H7 (cell line): ENCODE results near the gene TRAF5. TPM values are rescaled to one million over a fixed set of nuclear protein-coding genes. Genes with fewer than 3 reads are reported as not detected.
"Not testable (repeated sequence)": the region's sequence is repeated elsewhere in the genome, so short reads cannot be mapped to it uniquely, and the experiment has no call there.

Experiments used
- DNase-seq: peaks from one replicate; pipeline ENCODE4 v3.0.0; 2012
- H3K27me3 ChIP-seq: 2 replicates; pipeline ENCODE4 v1.6.0; 2011; ENCODE audit warnings: mild to moderate bottlenecking, low read length; ENCODE audit not compliant: control insufficient read depth, insufficient read depth
- H3K36me3 ChIP-seq: replicated peaks from 2 replicates; pipeline ENCODE4 v1.5.1; 2011; ENCODE audit warnings: low read length; ENCODE audit not compliant: control insufficient read depth, insufficient read depth
- H3K4me3 ChIP-seq: 2 replicates; pipeline ENCODE4 v1.5.1; 2011; ENCODE audit warnings: low read depth, mild to moderate bottlenecking, control low read depth, low read length, moderate library complexity; ENCODE audit not compliant: insufficient read depth
- total RNA-seq: library from RNA; depleted of rRNA; stranded (reverse); fragments of >200 nt; shearing (Covaris generic); gene quantifications from 2 replicates; pipeline ENCODE4 v1.2.3, GENCODE V29; 2014

Gene TRAF5
- total RNA-seq, 1 experiment from 2014 or later: 21.5 TPM

DNA sequence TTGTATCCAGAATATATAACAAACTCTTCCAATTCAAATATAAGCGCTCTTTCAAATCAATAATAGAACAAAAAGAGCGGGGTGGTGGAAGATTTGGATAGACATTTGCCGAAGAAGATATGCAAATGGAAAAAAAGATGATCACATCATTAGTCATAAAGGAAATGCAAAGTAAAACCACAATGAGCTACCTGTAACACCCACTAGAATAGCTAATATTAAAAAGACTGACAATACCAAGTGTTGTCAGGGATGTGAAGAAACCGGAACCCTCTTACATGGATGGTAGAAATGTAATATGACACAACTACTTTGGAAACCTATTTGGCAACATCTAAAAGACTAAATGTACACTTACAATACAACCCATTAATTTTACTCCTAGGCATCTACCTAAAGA lies 5.7 kb upstream of the TRAF5 start:
- no peak for DNase-seq
- no peaks in the 10 kb centered on the region for H3K27me3 ChIP-seq

GRCh38 chr1:211321646-211322045 lies 5.0 kb upstream of the TRAF5 start:
- not testable (repeated sequence) for DNase-seq, H3K4me3 ChIP-seq, H3K27me3 ChIP-seq, H3K36me3 ChIP-seq

More for the DNA sequence above, 5.7 kb upstream of the TRAF5 start:
- Histone ChIP-seq H3K36me3 (no peaks in the 10 kb centered on the region), H3K4me3 (no peak overlapping the region)

DNA sequence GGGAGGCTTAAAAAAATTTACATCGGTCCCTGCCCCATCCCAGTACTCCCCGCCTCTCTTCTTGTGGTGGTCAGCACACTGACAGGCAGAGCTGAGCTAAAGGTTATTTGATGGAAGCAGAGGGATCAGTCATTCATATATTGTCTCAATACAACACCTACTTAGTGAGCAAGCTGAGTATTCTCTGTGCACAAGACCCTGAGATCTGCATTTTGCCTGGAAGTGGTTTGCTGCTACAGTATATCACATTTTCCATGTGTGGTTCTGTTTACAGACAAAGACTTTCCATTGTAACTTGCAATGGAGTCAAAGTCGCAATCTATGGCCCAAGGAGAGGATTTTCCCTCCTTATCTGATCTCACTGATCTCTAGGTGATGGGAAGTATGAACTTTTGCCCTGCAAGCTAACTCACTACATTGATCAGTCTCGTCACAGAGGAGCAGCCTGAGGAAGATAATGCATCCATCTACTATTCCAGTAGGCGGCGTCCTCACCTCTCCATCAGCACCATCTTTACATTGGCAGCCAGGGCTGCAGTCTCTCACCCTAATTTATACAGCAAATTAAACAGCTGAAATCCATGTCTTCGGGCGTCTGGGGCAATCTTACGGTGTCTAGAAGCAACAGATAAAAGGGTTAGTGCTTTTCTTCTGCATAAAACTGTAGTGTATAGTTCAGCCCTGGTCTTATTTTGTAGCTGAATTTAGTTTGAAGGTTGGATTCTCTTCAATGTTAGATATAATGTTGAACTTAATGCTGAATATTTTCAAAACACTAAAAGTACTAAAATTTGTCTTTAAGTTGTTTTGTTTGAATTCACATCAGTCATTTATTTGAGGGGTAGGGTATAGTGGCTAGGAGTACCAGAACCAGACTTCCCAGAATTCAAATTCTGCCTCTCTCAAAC lies 3.2 kb upstream of the TRAF5 start:
- H3K36me3 ChIP-seq: no peaks in the 10 kb centered on the region
- H3K4me3 ChIP-seq: no peak overlapping the region
- peak; percentile 78 for DNase-seq
- H3K27me3 ChIP-seq: peaks cover 8% of the 10 kb centered on the region

DNA sequence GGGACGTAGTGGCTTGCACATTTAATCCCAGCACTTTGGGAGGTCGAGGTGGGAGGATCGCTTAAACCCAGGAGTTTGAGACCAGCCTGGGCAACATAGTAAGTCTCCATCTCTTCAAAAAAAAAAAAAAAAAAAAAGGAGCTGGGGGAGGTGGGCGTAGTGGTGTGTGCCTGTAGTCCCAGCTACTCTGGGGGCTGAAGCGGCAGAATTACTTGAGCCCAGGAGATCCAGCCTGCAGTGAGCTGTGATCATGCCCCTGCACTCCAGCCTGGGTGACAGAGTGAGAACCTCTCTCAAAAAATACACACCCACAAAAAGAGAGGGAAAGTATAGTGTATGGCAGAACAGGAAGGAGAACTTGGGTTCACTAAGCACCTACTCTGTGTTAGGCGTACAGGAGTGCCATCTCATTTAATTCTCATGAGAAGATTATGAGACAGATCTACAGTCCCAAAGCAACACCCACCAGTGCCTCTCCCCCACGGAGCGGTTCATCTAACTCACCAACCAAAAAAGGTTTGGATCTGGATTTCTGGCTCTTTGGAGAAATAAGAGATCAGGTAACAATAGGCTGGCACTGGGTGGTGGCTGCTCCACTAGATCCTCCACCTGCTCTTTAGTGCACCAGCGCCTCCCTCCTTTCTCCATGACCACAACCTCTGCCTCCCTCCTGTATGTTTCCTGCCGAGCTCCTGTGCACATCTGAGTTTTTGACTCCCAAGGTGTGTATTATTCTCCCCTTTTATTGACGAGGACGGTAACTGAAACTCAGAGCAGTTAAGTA lies 1.4 kb upstream of the TRAF5 start:
- Histone ChIP-seq H3K27me3 (peaks cover 8% of the 10 kb centered on the region), H3K4me3 (no peak overlapping the region), H3K36me3 (no peaks in the 10 kb centered on the region)
- DNase-seq: no peak

GRCh38 chr1:211326140-211326527 lies 499 bp upstream of the TRAF5 start:
- no peak for DNase-seq
- H3K27me3 ChIP-seq: peaks cover 8% of the 10 kb centered on the region
- H3K4me3 ChIP-seq: peak overlapping the region; percentile 73
- H3K36me3 ChIP-seq: no peaks in the 10 kb centered on the region

DNA sequence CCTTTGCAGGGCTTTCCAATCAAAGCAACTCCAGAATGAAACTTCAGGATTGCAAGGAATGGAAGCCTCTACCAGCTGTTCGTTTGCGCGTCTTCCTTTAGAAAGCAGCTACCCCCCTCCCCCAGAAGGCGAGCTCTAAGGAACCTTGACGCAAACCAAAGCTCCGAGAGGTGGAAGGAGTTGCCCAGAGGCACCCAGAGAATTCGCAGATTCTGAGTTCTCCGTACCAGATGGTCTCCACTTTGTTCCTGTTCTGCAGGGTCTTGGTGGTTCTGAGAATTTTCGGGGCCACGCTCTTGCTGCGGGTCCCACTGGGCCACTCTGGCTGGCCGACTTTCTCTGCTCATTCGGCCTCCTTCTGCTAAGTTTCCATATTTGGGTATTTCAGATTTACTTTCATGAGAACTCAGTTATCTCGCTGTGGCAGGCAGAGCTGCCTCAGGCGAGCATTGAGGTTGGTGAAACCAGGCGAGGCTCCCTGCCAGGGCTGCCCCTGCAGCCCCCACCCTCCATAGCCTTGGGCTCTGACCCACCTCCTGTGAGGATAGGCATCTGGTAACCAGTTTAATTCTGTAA lies 801 bp downstream of the TRAF5 start:
- Histone ChIP-seq H3K27me3 (peaks cover 8% of the 10 kb centered on the region), H3K36me3 (no peaks in the 10 kb centered on the region), H3K4me3 (peak overlapping the region; percentile 73)
- DNase-seq: peak; percentile 75

DNA sequence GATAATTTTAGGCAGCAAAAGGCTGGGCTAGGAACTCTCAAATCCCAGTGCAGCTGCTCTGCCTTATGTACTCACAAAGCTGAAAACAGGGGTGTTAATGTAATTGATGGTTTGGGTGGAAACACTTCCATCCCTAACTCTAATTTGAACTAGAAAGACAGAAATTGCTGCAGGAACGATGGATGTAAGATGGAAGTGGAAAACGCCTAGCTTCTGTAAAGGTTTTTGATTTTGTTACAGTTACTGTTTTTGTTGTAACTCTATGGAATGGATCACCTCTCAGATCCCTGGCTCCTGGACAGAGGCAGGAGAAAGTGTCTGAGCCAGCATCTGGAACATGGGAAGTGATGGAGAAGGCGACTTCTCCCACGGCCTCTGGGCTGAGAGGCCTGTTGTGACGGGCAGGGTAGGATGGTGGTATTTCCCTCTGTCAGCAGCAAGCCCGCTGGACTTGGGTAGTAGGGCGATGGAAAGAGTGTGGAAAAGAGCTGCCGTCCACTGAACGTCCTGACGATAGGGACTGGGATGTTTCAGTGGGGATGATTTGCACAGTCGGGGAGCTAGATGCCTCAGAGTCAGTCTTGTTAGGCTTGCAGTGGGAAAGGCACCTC lies 1.6 kb downstream of the TRAF5 start:
- no peak overlapping the region for H3K4me3 ChIP-seq
- no peak for DNase-seq
- H3K27me3 ChIP-seq: peaks cover 8% of the 10 kb centered on the region
- H3K36me3 ChIP-seq: no peaks in the 10 kb centered on the region

- DNase-seq: no peak
- Histone ChIP-seq H3K27me3 (peaks cover 8% of the 10 kb centered on the region), H3K36me3 (no peaks in the 10 kb centered on the region), H3K4me3 (no peak overlapping the region)
Observed at GRCh38 chr1:211328866-211329475, 2.3 kb downstream of the TRAF5 start.

DNA sequence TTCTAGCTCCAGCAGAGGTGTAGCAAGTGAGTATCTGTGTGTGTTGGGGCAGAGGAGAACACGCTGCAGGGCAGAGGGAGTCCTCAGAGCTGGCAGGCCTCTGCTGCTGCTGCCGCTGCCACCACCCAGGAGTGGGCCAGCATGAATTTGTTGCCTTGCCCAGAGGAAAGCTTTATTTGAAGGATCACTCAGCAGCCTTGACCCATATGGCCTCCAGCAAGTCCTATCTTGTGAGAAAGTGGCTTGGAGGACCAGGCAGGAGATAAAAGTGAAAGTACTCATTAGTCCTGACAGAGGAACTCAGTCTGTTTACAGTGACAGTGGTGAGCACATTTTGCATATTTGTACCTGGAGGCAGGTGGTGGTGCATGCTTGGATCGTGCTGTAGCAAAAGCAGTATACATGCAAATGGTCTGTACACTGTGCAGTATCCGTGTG lies 3.1 kb downstream of the TRAF5 start:
- no peak overlapping the region for H3K4me3 ChIP-seq
- DNase-seq: no peak
- H3K36me3 ChIP-seq: no peaks in the 10 kb centered on the region
- H3K27me3 ChIP-seq: peaks cover 8% of the 10 kb centered on the region

DNA sequence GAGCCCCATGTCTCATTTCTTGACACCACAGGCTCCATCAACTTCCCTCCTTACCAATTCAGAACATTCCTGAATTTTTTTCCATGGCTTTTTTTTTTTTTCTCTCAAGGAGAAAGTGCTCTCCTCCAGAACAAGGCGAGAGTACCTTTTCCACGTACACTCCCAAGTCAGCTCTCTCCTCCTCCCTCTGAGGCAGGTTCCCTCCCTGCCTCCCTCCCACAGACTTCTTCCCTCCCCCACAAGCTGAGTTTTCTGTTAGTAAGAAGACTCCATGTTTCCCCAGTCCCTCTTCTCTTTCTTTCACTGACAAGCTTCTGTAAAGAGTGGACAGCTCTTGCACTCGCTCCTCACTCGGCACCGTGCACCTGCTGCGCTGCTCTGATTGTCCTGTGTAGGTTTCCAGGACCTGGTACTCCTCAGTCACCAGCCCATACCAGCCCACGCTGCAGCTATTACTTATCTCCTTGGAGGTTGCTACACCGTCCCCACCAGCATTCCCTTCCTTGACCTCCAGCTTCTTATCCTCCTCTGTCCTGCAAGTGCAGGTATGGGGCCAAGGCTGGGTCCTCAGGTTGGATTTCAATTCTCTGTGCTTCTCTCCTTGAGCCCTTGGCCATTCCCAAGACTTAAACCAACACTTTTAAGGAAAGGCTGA lies 3.8 kb downstream of the TRAF5 start:
- DNase-seq: no peak
- Histone ChIP-seq H3K27me3 (peaks cover 8% of the 10 kb centered on the region), H3K36me3 (no peaks in the 10 kb centered on the region), H3K4me3 (no peak overlapping the region)

DNA sequence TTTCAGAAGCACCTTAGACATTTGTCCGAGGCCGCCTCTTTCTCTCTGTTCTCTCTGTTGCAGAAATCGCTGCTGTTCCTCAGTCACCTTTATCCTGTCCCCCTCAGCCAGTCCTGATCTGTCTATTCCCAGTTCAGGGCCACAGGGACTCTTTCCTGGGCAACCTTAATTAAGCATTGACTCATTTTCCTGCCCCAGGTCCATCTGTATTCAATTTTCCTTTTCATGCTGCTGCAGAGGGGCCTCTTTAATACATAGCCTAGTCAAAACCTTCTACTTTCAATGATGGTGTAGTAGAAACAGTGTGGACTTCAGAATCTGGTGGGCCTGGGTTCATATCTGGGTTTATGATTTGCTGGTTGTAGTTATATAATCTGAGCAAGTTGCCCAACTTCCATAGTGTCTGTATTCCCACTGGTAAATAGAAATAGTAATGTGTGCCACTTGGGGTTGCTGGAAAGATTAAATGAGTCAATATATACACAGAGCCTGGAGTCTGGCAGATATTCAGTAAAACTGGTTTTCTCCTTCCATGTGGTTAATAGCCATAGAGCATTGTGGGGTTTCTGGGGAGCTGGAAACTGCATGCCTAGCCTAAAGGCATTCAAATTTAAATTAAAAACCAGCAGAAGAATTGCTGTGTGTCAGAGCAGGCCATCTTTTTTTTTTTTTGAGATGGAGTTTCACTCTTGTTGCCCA lies 4.5 kb downstream of the TRAF5 start:
- no peak for DNase-seq
- no peak overlapping the region for H3K4me3 ChIP-seq
- H3K27me3 ChIP-seq: peaks cover 6% of the 10 kb centered on the region; the same call in 1 of the 2 replicates
- no peaks in the 10 kb centered on the region for H3K36me3 ChIP-seq

DNA sequence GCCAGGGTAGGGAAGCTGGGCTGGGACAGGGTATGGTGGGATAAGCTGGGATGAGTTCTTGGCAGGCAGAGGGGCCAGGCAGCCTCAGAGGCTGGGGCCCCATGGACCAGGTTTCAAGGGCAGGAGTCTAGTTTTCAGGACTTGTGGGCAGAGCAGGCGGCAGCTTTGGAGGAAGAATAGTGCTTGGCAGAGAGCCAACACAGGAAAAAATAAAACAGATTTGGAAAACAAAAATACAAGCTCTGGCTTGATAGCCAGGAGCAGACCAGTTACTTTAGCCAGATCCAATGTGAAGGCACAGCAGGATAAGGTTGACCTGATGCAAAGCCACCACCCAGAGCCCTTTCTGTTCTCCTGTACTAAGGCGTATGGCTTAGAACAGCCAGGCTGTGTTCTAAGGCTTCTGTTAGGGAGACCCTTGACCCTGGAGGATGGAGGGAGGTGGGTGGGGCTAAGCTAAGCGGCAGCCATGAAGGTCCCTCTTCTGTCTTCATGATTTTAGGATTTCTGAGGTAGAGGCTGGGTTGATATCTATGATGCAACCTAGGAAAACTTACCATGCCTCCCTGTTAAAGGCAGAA lies 5.5 kb downstream of the TRAF5 start:
- Histone ChIP-seq H3K36me3 (no peaks in the 10 kb centered on the region), H3K4me3 (no peak overlapping the region), H3K27me3 (peaks cover 2% of the 10 kb centered on the region; the same call in 1 of the 2 replicates)
- no peak for DNase-seq

DNA sequence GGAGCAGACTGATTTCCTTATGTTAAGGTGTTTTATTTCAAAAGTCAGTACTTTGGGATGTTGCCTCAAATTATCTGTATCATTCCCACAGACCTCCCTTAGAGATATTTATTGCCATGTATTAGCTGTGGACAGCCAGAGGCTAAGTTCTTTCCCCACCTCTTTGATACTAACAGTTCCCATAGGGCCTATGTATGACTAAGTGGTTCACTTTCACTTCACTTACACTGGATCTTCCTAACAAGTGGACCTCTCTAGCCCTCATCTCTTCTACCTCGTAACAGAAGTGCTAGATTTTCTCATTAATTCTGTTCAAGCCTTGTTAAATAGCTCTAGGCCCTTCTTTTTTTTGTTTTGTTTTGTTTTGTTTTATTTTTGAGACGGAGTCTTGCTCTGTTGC lies 6.2 kb downstream of the TRAF5 start:
- DNase-seq: no peak
- Histone ChIP-seq H3K4me3 (no peak overlapping the region), H3K27me3 (no peaks in the 10 kb centered on the region), H3K36me3 (no peaks in the 10 kb centered on the region)
